Right kidney (tissue), 1 donor: Measurements from ENCODE around the gene TPCN2.

Experiments
- DNase-seq: peaks from one replicate; pipeline ENCODE4 v3.0.0-alpha.2; 2016

TPCN2 gene

GRCh38 chr11:69010361-69010891 is 38.3 kb upstream of the TPCN2 start:
- no peak for DNase-seq

- peak; percentile 75 for DNase-seq
These were observed 37.6 kb upstream of the TPCN2 start for GRCh38 chr11:69010964-69011623.

DNA sequence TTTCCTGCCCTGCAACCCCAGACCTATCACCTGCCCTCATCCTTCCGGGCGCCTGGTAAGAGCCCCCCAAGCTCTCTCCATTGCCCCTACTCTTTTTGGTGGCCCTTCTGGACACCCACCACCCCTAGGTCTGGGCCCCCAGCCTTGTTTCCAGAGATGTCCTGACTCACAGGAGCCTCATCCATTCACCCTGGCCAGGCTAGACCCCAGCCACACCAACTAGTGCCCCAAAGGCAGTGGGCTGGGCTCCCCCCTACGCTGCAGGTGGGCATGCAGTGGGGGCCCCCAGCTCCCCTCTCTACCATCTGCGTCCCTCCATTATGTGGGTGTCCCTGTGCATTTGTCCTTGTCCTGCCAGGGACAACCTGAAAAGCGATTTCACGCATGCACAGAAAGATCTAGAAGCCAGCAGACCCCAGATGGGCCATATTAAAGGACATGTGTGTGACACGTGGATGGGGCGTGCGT is 37.1 kb upstream of the TPCN2 start:
- no peak for DNase-seq

DNA sequence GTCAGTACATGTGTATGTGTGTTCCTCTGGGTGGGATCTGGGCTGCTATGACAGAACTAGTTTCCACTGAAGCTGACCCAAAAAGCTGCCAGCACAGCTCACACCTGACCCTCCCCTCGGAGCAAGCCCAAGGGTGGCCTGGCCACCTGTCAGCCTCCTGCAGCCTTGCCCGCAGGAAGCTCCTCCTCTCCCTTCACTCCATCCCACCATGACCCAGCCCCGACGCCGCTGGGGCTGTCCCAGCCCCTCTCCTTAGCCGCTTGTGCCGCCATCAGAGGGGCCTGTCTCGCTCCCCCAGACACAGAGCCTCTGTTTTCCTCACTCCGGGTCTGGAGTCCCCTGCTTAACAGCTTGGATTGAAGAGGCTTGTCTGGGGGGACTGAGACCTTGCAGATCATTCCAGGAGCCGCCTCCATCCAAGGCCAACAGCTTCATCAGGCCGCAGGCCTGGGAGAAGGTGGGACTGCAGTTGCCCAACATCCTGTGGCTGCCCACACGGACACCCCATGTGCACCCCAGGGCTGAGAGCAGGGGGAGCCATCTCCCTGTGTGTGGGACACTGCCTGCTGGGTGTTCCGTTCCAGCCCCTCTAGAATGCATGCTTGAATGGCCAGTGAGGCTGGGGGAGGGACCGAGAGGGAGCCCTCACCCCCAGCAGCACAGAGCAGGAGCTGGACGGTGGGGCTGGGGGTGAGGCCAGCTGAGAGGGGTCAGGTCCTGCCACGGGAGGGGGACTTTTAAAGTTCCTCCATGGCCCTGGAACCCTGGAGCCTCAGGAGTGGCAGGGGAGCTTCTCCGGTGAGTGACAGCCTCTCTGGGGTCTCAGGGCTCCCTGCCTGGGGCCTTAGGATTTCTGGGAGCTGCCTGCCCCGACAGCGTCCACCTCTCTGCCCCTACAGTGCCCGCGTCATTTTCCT is 36.4 kb upstream of the TPCN2 start:
- no peak for DNase-seq

DNA sequence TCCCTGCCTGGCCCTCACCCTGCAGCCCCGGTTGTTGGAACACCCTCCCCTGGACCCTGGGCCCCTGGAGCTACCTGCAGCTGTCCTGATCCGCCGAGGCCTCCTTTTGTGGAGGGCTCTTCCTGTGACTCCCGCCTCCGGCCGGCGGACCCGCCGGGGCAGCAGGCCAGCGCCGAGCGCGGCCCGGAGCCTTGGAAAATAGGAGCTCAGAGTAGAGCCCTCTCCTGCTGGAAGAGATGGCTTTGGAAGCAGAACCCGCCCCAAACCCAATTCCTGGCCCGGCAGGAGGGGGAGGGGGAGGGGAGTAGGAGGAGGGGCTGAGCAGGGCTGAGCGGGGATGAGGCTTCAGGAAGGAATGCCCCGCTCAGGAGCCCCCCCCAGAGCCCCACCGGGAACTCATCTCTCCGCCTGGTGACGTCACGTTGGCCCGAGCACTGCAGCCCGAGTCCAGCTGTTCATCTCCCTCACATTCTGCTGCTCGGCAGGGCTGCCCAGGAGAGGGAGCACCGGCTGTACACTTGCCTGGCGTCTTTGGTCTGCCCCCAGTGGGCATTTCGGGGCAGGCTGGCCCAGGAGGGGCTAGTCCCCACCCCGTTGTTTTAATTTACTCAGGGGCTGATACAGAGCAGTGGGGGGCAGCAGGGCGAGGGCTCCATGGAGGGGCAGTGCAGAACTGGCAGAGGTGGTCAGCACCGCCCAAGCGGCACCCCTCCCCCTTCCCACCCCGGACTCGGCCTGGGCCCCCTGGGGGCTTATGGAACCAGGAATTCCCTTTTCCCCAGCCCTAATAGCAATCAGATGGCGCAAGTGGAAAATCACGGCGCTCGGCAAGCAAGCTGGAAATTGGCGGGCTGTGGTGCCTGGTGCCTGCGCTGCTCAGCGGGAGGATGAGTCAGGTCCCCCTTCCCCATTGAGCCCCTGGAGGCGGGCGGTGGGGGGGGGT is 35.5 kb upstream of the TPCN2 start, which contains the start of gene MRGPRF:
TSS of gene MRGPRF (minus strand) at position 238 of the 943 bp plus-strand sequence. CDS start 3,345 bp downstream, outside the sequence.
- DNase-seq = peak; percentile 59

GRCh38 chr11:69014084-69014851 is 34.5 kb upstream of the TPCN2 start:
- peak; percentile 70 for DNase-seq

DNA sequence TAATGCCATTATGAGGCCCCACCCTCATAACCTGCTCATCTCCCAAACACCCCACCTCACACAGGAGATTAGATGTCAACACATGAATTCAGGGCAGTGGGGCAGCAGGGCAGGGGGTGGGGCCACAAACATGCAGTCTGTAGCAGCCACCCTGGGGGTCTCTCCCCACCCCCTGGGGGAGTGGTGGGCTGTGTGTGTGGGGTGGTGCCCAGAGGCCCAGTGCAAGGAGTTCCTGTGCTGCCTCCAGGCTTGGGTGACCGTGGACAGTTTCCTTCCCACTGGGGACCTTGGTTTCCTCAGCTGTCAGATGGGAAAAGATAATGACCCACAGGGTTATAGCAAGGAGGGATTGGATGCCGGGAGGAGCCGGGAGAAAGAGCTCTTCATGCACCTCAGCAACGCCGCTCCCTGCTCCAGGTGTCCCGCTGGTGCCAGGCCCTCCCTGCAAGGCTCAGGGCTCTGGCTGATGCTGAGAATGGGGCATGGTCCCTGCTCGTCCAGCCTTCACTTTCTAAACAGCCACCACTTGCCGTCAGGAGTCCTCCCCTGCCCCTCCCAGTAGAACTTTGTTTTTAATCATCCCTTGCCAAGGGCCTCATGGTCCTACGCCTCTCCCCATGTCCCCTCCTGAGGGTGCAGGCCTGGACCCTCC is 33.7 kb upstream of the TPCN2 start:
- DNase-seq = no peak

- DNase-seq = no peak
These were observed 30.8 kb upstream of the TPCN2 start for GRCh38 chr11:69017951-69018350.

DNA sequence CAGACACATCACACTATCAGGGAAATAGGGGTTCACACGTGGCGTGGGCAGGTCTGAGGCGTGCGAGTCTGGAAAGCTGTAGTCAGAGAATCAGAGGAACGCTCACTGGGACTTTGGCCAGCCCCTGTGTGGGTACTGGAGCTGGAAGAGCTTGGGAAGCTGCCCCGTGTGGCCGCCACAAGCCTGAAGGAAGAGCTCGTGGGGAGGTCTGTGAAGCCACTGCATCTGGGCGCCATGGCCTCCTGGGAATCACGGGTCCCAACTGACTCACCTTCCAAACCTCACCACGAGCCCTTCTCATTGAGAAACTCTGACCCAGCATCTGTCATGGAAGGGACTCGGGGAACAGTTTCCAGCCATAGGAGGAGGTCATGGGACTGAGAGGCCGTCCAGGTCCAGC is 29.8 kb upstream of the TPCN2 start:
- DNase-seq = no peak

DNA sequence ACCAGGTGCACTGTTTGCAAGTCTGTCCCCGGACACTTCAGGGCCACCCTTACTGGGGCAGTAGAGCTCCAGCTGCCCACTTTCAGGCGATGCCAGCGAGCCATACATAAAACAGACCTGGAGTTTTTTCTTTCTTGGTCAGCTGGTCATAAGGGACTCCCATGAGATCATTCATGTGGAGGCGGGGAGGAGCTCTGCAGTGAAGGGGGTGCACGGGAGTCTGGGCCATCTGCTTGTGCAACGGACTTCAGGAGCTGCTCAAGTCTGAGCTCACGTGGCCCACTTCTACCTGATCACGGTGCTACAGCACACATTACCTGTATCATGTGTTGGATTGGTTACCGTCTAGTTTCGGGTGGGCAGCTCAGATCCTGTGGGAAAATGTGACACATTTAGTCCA is 26.5 kb upstream of the TPCN2 start:
- DNase-seq = no peak

GRCh38 chr11:69024509-69024908 is 24.2 kb upstream of the TPCN2 start:
- DNase-seq = no peak

DNA sequence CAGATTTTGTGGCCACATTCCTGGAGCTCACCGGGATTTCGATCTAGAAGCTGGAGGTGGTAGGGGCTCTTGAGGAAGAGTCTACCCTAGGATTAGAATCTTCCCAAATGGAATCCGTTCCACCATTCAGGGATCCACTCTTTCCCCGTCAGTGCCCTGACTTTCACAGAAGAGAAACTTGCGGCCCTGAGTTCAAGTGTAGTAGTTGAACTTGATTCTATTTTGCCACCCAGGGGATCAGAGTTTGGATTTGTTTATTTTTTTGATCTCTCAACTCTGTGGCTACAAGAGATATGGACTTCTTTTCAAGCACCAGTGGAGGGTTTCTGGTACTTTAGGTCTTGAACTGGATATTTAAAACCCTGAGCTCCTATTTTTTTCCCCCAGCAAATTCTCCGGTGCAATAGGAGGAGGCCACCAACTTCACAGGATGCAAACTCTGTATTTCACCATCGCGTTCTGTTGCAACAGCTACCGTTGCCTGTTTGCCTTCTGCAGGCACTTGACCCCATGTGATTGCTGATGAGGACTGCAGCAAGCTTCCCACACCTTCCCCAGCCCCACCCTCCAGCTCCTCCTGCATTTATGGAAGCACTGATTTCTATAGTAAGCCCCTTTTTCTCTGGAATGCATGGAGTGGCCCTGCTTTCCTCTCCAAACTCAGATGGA is 20.9 kb upstream of the TPCN2 start:
- no peak for DNase-seq

DNA sequence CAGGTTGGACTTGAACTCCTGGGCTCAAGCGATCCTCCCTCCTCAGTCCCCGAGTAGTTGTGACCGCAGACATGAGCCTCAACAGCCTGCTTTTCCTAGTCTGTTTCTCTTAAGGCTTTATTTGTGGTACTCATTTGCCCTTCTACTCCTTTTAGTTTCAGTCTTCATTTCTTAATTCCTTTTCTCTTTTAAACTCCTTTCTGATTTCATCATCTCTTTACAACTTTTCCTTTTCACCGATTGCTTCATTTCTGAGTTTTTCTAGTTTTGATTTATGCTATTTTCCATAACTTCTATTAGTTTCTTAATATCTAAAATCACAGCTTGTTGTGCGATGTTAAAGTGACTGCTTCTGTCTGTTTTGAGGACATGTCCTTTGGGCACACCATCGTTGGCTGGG is 18.4 kb upstream of the TPCN2 start:
- no peak for DNase-seq

GRCh38 chr11:69032833-69033232 is 15.9 kb upstream of the TPCN2 start:
- DNase-seq = no peak

DNA sequence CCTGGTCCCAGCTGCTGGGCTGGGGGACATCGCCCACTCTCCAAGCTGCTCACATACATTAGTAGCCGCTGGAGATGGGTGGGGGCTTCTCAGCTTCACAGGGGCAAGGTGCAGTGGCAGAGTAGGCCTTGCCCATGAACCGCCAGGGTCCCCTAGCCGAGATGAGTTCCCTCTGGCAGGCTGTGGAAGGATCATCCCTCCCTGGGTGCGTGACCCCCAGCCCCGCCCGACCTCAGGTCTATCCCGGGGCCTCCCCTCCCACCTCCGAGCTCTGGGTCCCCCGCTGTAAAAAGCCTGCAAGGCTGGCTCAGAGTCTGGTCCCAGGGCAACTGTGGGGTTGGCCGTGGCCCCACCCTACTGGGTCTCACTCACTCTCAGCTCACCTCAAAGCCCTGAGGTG is 15.3 kb upstream of the TPCN2 start:
- no peak for DNase-seq

DNA sequence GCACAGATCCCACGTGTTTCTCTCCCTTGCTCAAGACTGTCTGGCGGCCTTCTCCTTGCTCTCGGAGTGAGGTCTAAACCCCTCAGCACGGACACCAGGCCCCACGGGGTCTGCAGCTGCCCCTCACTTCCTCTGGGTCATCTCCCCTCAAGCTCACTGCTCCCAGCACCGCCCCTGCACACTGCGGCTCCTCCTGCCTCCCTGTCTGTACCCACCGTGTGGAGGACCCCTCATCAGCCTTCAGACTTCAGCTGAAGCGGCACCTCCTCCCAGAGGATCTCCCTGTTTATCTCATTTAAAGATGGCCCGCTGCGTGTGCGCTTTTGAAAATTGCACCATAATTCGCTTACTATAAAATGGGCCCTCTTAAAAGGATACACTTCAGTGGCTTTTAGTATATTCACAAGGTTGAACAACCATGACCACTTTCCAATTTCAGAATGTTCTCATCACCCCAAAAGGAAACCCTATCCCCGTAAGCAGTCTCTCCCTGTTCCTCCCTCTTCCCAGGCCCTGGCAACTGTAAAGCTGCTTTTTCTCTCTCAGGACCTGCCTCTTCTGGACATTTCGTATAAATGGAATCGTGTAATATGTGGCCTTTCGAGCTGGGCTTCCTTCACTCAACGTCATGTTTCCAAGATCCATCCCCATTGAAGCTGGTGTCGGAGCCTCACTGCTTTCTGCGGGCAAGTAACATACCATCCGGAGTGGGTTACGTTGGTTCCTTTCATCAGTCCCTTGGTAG is 14.4 kb upstream of the TPCN2 start:
- no peak for DNase-seq

GRCh38 chr11:69035150-69035945 is 13.4 kb upstream of the TPCN2 start:
- DNase-seq = no peak

DNA sequence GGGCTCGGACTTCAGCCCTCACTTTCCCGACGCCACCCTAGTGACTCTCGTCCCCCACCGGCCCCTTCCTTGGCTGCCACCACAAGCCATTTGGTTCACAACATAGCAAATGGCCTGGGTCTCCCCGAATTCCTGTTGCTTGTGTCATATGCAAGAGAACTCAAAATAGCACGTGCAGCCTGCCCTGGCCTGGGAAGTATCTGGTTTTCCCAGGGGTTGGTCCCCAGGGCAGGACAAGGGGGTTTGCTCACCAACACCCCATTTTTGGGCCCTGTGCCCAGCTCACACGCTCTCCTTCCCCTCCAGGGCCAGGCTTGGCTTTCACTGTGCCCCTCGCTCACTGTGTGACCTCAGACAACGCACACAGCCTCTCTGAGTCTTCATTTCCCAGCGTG is 12.8 kb upstream of the TPCN2 start:
- DNase-seq = no peak

DNA sequence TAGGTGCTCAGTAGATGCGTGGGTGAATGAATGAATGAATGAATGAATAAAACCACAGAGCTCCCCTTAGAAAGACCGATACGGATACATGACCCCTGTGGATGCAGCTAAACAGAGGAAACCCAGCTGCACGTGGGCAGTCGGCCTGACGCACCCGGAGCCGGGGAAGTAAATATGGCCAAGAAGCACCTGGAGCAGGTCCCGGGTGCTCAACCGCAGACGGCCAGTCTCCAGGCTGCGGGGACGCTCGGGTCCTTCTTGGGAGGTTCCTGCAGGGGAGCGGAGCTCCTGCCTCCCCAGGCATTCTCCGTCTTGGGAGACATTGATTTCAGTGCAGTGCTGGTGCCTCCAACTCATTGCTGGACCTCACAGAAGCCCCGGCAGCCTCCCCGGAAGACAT is 11.7 kb upstream of the TPCN2 start:
- DNase-seq = no peak
